Esophagus squamous epithelium (tissue), 4 donors: ENCODE measurements around the gene CHN2.

Source experiments
- POLR2A ChIP-seq, 4 donors: fragments of 450-650 bp; IDR thresholded peaks; one replicate each; pipeline ENCODE4 v1.6.1; 2017; ENCODE audit warnings: antibody characterized with exemption in 4 of 4, mild to moderate bottlenecking in 4 of 4, moderate library complexity in 3 of 4
- TF ChIP-seq, protein P1 (sequence below), 6 experiments: fragments of 450-650 bp in 4 of 6; fragments of 200-600 bp in 2 of 6; sonication (generic) in 2 of 6; IDR thresholded peaks; one replicate each; pipeline ENCODE4 v1.5.1; 2016 to 2019; ENCODE audit warnings: antibody characterized with exemption in 6 of 6, mild to moderate bottlenecking in 4 of 6, moderate library complexity in 4 of 6

DNA sequence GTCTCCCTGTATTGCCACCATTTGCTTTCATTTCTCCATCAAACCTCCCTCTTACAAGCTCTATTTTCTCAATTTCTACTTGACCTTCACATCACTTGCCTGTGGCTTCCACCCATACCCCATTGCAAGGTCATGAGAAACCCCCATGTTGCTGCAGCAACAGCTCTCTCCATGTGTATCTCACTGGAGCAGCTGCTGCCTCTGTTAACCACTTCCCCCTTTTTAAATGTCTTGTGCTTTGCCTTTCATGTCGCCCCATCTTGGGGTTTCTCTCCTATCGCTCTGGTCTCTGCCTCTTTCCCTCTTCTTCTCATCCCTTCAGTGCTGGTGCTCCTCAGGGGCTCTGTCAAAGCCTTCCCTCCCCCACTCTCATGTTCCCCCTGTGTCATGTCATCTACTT is 148.8 kb downstream of the CHN2 start:
- TF ChIP-seq, protein P1, sequence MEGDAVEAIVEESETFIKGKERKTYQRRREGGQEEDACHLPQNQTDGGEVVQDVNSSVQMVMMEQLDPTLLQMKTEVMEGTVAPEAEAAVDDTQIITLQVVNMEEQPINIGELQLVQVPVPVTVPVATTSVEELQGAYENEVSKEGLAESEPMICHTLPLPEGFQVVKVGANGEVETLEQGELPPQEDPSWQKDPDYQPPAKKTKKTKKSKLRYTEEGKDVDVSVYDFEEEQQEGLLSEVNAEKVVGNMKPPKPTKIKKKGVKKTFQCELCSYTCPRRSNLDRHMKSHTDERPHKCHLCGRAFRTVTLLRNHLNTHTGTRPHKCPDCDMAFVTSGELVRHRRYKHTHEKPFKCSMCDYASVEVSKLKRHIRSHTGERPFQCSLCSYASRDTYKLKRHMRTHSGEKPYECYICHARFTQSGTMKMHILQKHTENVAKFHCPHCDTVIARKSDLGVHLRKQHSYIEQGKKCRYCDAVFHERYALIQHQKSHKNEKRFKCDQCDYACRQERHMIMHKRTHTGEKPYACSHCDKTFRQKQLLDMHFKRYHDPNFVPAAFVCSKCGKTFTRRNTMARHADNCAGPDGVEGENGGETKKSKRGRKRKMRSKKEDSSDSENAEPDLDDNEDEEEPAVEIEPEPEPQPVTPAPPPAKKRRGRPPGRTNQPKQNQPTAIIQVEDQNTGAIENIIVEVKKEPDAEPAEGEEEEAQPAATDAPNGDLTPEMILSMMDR (IDR thresholded peaks at IDR 0.05): no peak
- no peak for TF ChIP-seq POLR2A (IDR thresholded peaks at IDR 0.05)
